Heart left ventricle (tissue), 11 donors: ENCODE results near the gene C5orf52. TPM values are rescaled to one million over a fixed set of nuclear protein-coding genes. Genes with fewer than 3 reads are reported as not detected.

ENCODE experiments used
- polyA plus RNA-seq, 2 donors: library from polyadenylated mRNA; stranded (reverse); fragments of 200-250 nt; gene quantifications; one replicate each; pipeline ENCODE4 v1.2.3, GENCODE V29; 2013
- total RNA-seq, 9 donors: library from RNA; depleted of rRNA in 2 of 9; stranded (reverse); fragments of >200 nt in 2 of 9; fragmentation: NEBNext Ultra II Directional in 3 of 9; extraction: Animal tissue kit (Norgen Biotek cat#: 25700) in 3 of 9; gene quantifications; one replicate each; pipeline versions ENCODE4 v1.1.0 to v1.2.4, GENCODE V29; 2016 to 2023
- donor health status: ischemic (EF 13 %, LVEDD 7.1; RV severe dilation, severe dysfunction).
- donor health status: healthy with polysubstance abuse.
- donor health status: DM: no; HTN: yes; CAD: no.
- donor health status: DM: no; HTN: no; CAD: no.
- donor health status: ischemic (EF 25% LVEDD 5.7; RV mildly dilated, moderate dysfunction).
- donor health status: healthy.
- donor health status: DM: yes; HTN: yes; CAD: no.
- donor health status: PGD.
- donor health status: nonischemic (EF 23%, LVEDD 6.1; RV moderate dilation, normal function).

Gene C5orf52
- total and polyA plus RNA-seq, 11 donors = not detected

Other genes starting within 250 kb of the C5orf52 start
- under 1 TPM in 3 of 9 donors, not detected in 6; 0.07 to 0.33 (median 0.12) TPM for gene NIPAL4, start 211.3 kb upstream of the C5orf52 start, total RNA-seq
- under 1 TPM in 1 of 2 donors, not detected in 1; 0.68 TPM for gene NIPAL4, start 211.3 kb upstream of the C5orf52 start, polyA plus RNA-seq
- 10 to 100 TPM in 7 of 9 donors, 1 to 10 TPM in 2; 6.5 to 47.6 (median 19.0) TPM for gene ADAM19, start 95.8 kb upstream of the C5orf52 start, total RNA-seq
- 10 to 100 TPM in 1 of 2 donors, 1 to 10 TPM in 1; 7.5 to 29.2 TPM for gene ADAM19, start 95.8 kb upstream of the C5orf52 start, polyA plus RNA-seq
- gene SOX30, start 19.1 kb upstream of the C5orf52 start, total RNA-seq = under 1 TPM in 4 of 9 donors, not detected in 5; 0.11 to 0.48 (median 0.19) TPM
- gene SOX30, start 19.1 kb upstream of the C5orf52 start, polyA plus RNA-seq = under 1 TPM; 0.08 to 0.11 TPM
- 1 to 10 TPM; 3.7 to 8.5 (median 5.0) TPM for gene THG1L, start 59.9 kb downstream of the C5orf52 start, total RNA-seq
- gene THG1L, start 59.9 kb downstream of the C5orf52 start, polyA plus RNA-seq = 1 to 10 TPM; 5.4 to 7.5 TPM
- 1 to 10 TPM in 8 of 9 donors, under 1 TPM in 1; 0.97 to 3.1 (median 1.9) TPM for gene LSM11, start 72.2 kb downstream of the C5orf52 start, total RNA-seq
- gene LSM11, start 72.2 kb downstream of the C5orf52 start, polyA plus RNA-seq = 1 to 10 TPM in 1 of 2 donors, under 1 TPM in 1; 0.42 to 2.9 TPM
- gene CLINT1, start 187.6 kb downstream of the C5orf52 start, total RNA-seq = 10 to 100 TPM; 40.1 to 84.8 (median 51.2) TPM
- gene CLINT1, start 187.6 kb downstream of the C5orf52 start, polyA plus RNA-seq = 10 to 100 TPM; 13.0 to 41.9 TPM